ENCODE measurements around the gene MUC12. TPM values are rescaled to one million over a fixed set of nuclear protein-coding genes. Genes with fewer than 3 reads are reported as not detected.
A peak's percentile ranks its signal among the peaks of the same experiment; 100 is the strongest.

The MUC12 gene
- total RNA-seq, 4 donors from 2014 or later = not detected

GRCh38 chr7:101012931-101013330, 43.6 kb downstream of the MUC12 start:
- Histone ChIP-seq H3K9me3 (no peaks in the 10 kb centered on the region), H3K27ac (no peak overlapping the region), H3K27me3 (no peaks in the 10 kb centered on the region), H3K36me3 (no peaks in the 10 kb centered on the region), H3K4me3 (replicated peaks in 1 of 3) (no peak overlapping the region), H3K4me1 (peaks cover 0 to 10% of the 10 kb centered on the region in 2 donors)
- DNase-seq = no peak
- TF ChIP-seq POLR2A (IDR thresholded peaks at IDR 0.05) (no peak), CTCF (IDR thresholded peaks at IDR 0.05) (no peak)
- intact Hi-C loops (cut with DNase I) = no loop called here
- WGBS, 2 donors = 89 to 95% methylated on average over 6 of the region's 6 CpGs

- no peak overlapping the region for H3K27ac ChIP-seq
- 65 to 91% methylated on average over 7 of the region's 8 CpGs for WGBS, 2 donors
- intact Hi-C loops (cut with DNase I) = no loop called here
Observed at GRCh38 chr7:101015626-101016025, 46.3 kb downstream of the MUC12 start.

GRCh38 chr7:101017064-101017777, 47.9 kb downstream of the MUC12 start:
- 2 to 3% methylated on average over 10 to 28 of the region's 29 CpGs for WGBS, 2 donors
- TF ChIP-seq POLR2A (IDR thresholded peaks at IDR 0.05) (no peak), CTCF (IDR thresholded peaks at IDR 0.05) (no peak)
- peak overlapping the region in 1 of 3 donors; percentile 14 for H3K4me3 ChIP-seq (replicated peaks in 1 of 3)
- no peaks in the 10 kb centered on the region for H3K36me3 ChIP-seq
- DNase-seq = peak; percentile 12
- H3K4me1 ChIP-seq = peaks cover 0 to 10% of the 10 kb centered on the region in 2 donors
- intact Hi-C loops (cut with DNase I) = no loop called here
- H3K27me3 ChIP-seq = no peaks in the 10 kb centered on the region
- no peaks in the 10 kb centered on the region for H3K9me3 ChIP-seq
- H3K27ac ChIP-seq = peak overlapping the region in 1 of 3 donors; percentile 35

More at GRCh38 chr7:101015626-101016025, 46.3 kb downstream of the MUC12 start:
- H3K36me3 ChIP-seq = no peaks in the 10 kb centered on the region
- H3K4me3 ChIP-seq (replicated peaks in 1 of 3) = no peak overlapping the region
- peaks cover 0 to 10% of the 10 kb centered on the region in 2 donors for H3K4me1 ChIP-seq
- DNase-seq = no peak
- TF ChIP-seq CTCF (IDR thresholded peaks at IDR 0.05) = no peak
- no peak for TF ChIP-seq POLR2A (IDR thresholded peaks at IDR 0.05)
- H3K27me3 ChIP-seq = no peaks in the 10 kb centered on the region
- H3K9me3 ChIP-seq = no peaks in the 10 kb centered on the region

DNA sequence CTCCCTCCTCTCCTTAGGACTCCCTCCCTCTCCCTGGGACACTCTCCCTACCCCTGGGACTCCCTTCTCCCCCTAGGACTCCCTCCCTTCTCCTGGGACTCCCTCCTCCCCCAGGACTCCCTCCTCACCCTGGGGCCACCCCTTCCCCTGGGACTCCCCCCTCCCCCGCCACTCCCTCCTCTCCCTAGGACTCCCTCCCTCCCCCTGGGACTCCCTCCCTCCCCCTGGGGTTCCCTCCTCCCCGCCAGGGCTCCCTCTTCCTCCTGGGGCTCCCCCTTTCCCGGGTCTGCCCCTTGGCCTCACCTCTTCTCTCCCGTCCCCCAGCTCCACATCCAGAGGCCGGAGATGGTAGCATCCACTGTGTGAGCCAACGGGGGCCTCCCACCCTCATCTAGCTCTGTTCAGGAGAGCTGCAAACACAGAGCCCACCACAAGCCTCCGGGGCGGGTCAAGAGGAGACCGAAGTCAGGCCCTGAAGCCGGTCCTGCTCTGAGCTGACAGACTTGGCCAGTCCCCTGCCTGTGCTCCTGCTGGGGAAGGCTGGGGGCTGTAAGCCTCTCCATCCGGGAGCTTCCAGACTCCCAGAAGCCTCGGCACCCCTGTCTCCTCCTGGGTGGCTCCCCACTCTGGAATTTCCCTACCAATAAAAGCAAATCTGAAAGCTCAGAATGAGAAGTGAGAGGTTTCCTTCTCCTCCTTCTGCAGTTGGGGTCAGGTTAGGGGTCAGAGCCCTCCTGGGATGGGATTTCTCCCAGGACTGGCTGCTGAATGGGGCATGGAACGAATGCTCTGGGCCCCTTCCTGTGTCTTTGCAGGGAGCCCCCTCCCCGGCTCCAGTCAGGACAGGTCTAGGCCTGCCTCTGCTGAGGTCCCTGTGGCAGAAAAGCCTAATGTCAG, 49.2 kb downstream of the MUC12 start:
- Histone ChIP-seq H3K27me3 (no peaks in the 10 kb centered on the region), H3K36me3 (no peaks in the 10 kb centered on the region), H3K4me1 (peaks cover 0 to 10% of the 10 kb centered on the region in 2 donors), H3K9me3 (no peaks in the 10 kb centered on the region), H3K4me3 (replicated peaks in 1 of 3) (no peak overlapping the region), H3K27ac (no peak overlapping the region)
- DNase-seq = no peak
- no peak for TF ChIP-seq POLR2A (IDR thresholded peaks at IDR 0.05)
- no peak for TF ChIP-seq CTCF (IDR thresholded peaks at IDR 0.05)
- intact Hi-C loops (cut with DNase I) = no loop called here
- 36 to 55% methylated on average over 10 to 12 of the region's 14 CpGs for WGBS, 2 donors

GRCh38 chr7:101020444-101020843, 51.1 kb downstream of the MUC12 start:
- Histone ChIP-seq H3K27ac (no peak overlapping the region), H3K27me3 (no peaks in the 10 kb centered on the region), H3K9me3 (no peaks in the 10 kb centered on the region), H3K4me1 (peaks cover 0 to 10% of the 10 kb centered on the region in 2 donors), H3K36me3 (no peaks in the 10 kb centered on the region), H3K4me3 (replicated peaks in 1 of 3) (no peak overlapping the region)
- DNase-seq = no peak
- TF ChIP-seq CTCF (IDR thresholded peaks at IDR 0.05) (no peak), POLR2A (IDR thresholded peaks at IDR 0.05) (no peak)
- intact Hi-C loops (cut with DNase I) = no loop called here
- WGBS, 2 donors = 71 to 81% methylated on average over 7 to 8 of the region's 8 CpGs

Data from thyroid gland (tissue), 4 donors.